ENCODE measurements around the gene GSDME. TPM values are rescaled to one million over a fixed set of nuclear protein-coding genes. Genes with fewer than 3 reads are reported as not detected.

The GSDME gene
- total RNA-seq, 1 donor from 2014 or later, result 8.2 TPM

DNA sequence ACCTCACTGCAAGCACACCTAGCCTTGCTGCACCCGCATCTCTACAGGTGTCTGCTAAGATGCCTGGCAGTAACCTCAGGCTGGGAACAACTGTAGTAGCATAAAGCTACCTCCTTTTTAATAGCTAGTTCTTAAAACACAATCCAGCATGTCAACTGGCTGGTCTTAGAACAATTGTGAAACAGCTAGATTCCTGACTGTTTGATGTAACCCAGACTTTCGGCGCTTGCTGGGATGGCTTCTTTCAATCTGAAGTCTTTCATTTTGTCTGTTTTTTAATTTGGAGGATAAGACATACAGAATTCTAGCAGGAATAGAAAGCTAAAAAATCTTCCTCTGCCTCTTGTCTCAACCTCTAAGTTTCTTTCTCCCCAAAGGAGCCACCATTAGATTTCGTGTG, 59.8 kb downstream of the GSDME start:
- Histone ChIP-seq H3K4me3 (no peak overlapping the region), H3K36me3 (no peaks in the 10 kb centered on the region), H3K27ac (no peak overlapping the region), H3K9me3 (no peaks in the 10 kb centered on the region), H3K27me3 (ENCODE audit: low read depth) (no peaks in the 10 kb centered on the region), H3K4me1 (peaks cover 10% of the 10 kb centered on the region)
- TF ChIP-seq, protein P1, sequence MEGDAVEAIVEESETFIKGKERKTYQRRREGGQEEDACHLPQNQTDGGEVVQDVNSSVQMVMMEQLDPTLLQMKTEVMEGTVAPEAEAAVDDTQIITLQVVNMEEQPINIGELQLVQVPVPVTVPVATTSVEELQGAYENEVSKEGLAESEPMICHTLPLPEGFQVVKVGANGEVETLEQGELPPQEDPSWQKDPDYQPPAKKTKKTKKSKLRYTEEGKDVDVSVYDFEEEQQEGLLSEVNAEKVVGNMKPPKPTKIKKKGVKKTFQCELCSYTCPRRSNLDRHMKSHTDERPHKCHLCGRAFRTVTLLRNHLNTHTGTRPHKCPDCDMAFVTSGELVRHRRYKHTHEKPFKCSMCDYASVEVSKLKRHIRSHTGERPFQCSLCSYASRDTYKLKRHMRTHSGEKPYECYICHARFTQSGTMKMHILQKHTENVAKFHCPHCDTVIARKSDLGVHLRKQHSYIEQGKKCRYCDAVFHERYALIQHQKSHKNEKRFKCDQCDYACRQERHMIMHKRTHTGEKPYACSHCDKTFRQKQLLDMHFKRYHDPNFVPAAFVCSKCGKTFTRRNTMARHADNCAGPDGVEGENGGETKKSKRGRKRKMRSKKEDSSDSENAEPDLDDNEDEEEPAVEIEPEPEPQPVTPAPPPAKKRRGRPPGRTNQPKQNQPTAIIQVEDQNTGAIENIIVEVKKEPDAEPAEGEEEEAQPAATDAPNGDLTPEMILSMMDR (IDR thresholded peaks at IDR 0.05), result no peak
- DNase-seq (no peak), ATAC-seq (no peak)
- intact Hi-C loops (cut with DNase I), result no loop called here

- Histone ChIP-seq H3K27ac (no peak overlapping the region), H3K4me3 (no peak overlapping the region), H3K27me3 (ENCODE audit: low read depth) (no peaks in the 10 kb centered on the region), H3K4me1 (no peaks in the 10 kb centered on the region), H3K36me3 (no peaks in the 10 kb centered on the region), H3K9me3 (no peaks in the 10 kb centered on the region)
- TF ChIP-seq, protein P1 (IDR thresholded peaks at IDR 0.05), result no peak
- ATAC-seq, result no peak
- DNase-seq, result no peak
- intact Hi-C loops (cut with DNase I), result no loop called here
Observed at GRCh38 chr7:24692592-24692991, 64.7 kb downstream of the GSDME start.

DNA sequence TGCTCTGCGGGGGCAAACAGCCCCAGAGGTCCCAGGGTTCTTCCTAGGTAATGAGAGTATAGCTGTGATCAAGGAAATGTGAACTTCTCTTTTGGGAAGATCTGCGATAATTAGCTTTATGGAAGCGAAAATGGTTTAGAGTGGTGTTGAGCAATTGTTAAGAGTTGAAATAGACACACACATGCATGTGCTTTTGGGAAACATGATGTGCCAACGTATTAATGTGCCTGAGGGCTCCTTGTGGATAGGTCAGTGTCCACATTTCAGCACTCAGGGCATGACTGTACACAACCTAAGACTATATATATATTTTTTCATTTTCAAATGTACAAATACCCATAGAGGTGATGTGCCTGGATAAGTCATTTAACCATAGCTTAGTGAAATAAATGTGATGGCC, 67.0 kb downstream of the GSDME start:
- ATAC-seq (no peak), DNase-seq (no peak)
- Histone ChIP-seq H3K36me3 (no peaks in the 10 kb centered on the region), H3K9me3 (no peaks in the 10 kb centered on the region), H3K27me3 (ENCODE audit: low read depth) (no peaks in the 10 kb centered on the region), H3K4me3 (no peak overlapping the region), H3K27ac (no peak overlapping the region), H3K4me1 (no peaks in the 10 kb centered on the region)
- intact Hi-C loops (cut with DNase I), result no loop called here
- TF ChIP-seq, protein P1 (IDR thresholded peaks at IDR 0.05), result no peak

GRCh38 chr7:24685708-24686107, 71.6 kb downstream of the GSDME start:
- intact Hi-C loops (cut with DNase I), result no loop called here
- Histone ChIP-seq H3K27me3 (ENCODE audit: low read depth) (no peaks in the 10 kb centered on the region), H3K27ac (no peak overlapping the region), H3K4me1 (no peaks in the 10 kb centered on the region), H3K36me3 (no peaks in the 10 kb centered on the region), H3K9me3 (no peaks in the 10 kb centered on the region), H3K4me3 (no peak overlapping the region)
- TF ChIP-seq, protein P1 (IDR thresholded peaks at IDR 0.05), result no peak
- no peak for DNase-seq
- ATAC-seq, result no peak

DNA sequence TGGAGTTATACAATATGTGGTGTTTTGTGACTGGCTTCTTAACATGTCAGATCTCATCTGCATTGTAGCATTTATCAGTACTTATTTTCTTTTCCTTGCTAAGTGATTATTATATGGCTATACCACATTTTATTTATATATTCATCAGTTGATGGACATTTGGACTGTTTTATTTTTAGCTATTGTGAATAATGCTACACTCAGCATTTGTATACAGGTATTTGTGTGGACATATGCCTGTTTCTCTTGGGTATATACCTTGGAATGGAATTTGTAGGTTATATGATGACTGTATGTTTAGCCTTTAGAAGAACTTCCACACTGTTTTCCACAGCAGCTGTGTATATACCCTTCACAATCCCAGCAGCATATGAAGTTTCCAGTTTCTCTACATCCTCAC, 86.5 kb downstream of the GSDME start:
- intact Hi-C loops (cut with DNase I), result no loop called here
- H3K36me3 ChIP-seq, result no peaks in the 10 kb centered on the region
- no peak overlapping the region for H3K27ac ChIP-seq
- no peaks in the 10 kb centered on the region for H3K9me3 ChIP-seq
- TF ChIP-seq, protein P1 (IDR thresholded peaks at IDR 0.05), result no peak
- ATAC-seq (no peak), DNase-seq (no peak)
- no peak overlapping the region for H3K4me3 ChIP-seq
- no peaks in the 10 kb centered on the region for H3K4me1 ChIP-seq
- no peaks in the 10 kb centered on the region for H3K27me3 ChIP-seq (ENCODE audit: low read depth)
